ENCODE results near the gene LSG1. TPM values are rescaled to one million over a fixed set of nuclear protein-coding genes. Genes with fewer than 3 reads are reported as not detected.

LSG1 gene
- total RNA-seq, 6 experiments from 2014 or later, result 13.7 to 23.2 (median 18.0) TPM

DNA sequence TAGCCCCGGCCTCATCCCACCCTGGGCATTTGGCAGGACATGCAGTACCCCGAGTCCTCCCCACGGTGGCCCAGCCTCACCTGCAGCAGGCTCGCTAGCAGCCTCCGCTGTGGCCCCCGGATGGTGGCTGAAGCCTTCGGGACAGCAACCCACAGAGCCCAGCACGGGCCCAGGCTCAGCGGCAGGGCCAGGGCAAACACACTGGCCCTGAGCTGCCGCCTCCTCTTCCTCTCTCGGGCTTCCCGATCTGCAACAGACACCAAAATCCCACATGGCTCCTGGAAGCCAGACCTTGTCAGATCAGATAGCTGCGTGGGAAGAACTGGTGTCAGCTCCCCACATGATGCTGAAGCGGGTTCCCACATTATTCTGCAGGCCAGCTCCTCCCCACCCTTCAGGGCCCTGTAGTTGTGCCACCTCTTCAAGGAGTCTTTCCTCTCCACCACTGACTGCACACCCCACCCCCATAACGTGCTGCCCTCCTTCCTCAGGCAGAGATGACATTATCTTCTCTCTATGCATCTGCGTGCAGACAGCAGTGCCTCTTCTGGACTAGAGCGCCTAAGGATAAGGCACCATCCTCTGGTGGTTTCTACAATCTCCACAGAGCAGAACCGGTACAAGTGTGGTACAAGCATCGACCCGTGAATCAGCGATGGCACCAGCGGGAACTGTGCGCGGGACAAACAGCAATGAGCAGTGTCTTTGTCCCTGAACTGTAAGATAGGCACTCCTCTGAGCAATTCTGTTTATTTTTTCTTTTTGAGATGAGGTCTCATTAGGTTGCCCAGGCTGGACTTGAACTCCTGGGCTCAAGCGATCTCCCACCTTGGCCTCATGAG lies 48.3 kb downstream of the LSG1 start:
- ATAC-seq (no peak), DNase-seq (no peak)
- H3K36me3 ChIP-seq, result no peaks in the 10 kb centered on the region
- no peak overlapping the region for H3K27ac ChIP-seq
- no peak overlapping the region for H3K4me3 ChIP-seq
- intact Hi-C loops (cut with DNase I), result no loop called here
- H3K9me3 ChIP-seq, result no peaks in the 10 kb centered on the region
- no peak for TF ChIP-seq POLR2A (IDR thresholded peaks at IDR 0.05)
- TF ChIP-seq, protein P1, sequence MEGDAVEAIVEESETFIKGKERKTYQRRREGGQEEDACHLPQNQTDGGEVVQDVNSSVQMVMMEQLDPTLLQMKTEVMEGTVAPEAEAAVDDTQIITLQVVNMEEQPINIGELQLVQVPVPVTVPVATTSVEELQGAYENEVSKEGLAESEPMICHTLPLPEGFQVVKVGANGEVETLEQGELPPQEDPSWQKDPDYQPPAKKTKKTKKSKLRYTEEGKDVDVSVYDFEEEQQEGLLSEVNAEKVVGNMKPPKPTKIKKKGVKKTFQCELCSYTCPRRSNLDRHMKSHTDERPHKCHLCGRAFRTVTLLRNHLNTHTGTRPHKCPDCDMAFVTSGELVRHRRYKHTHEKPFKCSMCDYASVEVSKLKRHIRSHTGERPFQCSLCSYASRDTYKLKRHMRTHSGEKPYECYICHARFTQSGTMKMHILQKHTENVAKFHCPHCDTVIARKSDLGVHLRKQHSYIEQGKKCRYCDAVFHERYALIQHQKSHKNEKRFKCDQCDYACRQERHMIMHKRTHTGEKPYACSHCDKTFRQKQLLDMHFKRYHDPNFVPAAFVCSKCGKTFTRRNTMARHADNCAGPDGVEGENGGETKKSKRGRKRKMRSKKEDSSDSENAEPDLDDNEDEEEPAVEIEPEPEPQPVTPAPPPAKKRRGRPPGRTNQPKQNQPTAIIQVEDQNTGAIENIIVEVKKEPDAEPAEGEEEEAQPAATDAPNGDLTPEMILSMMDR (IDR thresholded peaks at IDR 0.05), result no peak
- H3K27me3 ChIP-seq, result no peaks in the 10 kb centered on the region
- peaks cover 0 to 10% (median 0%) of the 10 kb centered on the region in 4 donors for H3K4me1 ChIP-seq
- 90% methylated on average over 13 of the region's 25 CpGs for WGBS (ENCODE audit: insufficient coverage, low coverage, low lambda C conversion rate, missing lambda C conversion rate)

DNA sequence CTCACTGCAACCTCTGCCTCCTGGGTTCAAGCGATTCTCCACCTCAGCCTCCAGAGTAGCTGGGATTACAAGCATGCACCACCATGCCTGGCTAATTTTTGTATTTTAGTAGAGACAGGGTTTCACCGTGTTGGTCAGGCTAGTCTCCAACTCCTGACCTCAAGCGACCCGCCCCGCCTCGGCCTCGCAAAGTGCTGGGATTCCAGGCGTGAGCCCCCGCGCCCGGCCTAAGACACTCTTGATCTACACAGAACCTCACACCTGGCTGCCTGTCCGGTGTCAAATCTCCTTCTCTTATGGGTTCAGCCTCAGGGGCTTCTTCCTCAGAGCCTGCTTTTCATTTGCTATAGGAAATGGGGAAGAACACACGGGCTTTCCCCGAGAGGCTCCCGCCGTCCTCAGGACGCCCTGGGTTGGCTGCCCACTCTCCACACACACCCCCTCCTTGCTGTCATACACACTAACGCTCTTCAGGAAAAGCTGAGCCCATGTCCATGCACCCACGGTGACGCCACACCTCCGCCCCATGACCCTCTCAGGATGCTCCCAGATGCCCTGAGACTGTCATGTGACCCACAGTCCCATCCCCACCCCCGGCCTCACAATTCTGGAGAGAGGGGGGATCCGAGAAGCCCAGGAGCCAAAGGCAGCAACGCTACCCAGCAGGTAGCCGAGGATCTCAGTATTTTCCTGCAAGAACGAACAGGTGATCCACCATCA lies 49.2 kb downstream of the LSG1 start:
- Histone ChIP-seq H3K27me3 (no peaks in the 10 kb centered on the region), H3K27ac (no peak overlapping the region), H3K4me3 (no peak overlapping the region), H3K9me3 (no peaks in the 10 kb centered on the region), H3K4me1 (peaks cover 0 to 10% (median 0%) of the 10 kb centered on the region in 4 donors), H3K36me3 (no peaks in the 10 kb centered on the region)
- no peak for TF ChIP-seq POLR2A (IDR thresholded peaks at IDR 0.05)
- TF ChIP-seq, protein P1 (IDR thresholded peaks at IDR 0.05), result no peak
- DNase-seq (no peak), ATAC-seq (no peak)
- WGBS (ENCODE audit: insufficient coverage, low coverage, low lambda C conversion rate, missing lambda C conversion rate), result 100% methylated on average over 6 of the region's 26 CpGs
- intact Hi-C loops (cut with DNase I), result no loop called here

DNA sequence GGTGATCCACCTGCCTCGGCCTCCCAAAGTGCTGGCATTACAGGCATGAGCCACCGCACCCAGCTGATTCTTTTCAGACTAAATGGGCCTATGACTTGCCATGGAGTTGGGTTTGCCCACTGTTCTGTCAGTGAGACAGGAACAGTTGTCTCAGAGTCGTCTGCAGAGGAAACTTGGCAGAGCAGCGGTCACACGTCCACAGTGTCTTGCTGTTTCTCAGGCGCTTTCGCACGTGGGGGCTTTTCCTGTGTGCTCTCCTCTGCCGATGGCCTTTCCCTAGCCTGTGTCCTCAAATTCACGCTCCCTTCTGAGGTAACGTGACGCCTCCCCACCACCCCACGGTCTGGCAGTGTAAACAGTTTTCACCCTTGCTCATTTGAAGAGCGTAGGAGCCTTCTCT lies 50.0 kb downstream of the LSG1 start:
- H3K4me3 ChIP-seq, result no peak overlapping the region
- intact Hi-C loops (cut with DNase I), result no loop called here
- H3K27me3 ChIP-seq, result no peaks in the 10 kb centered on the region
- H3K9me3 ChIP-seq, result no peaks in the 10 kb centered on the region
- no peak for TF ChIP-seq POLR2A (IDR thresholded peaks at IDR 0.05)
- TF ChIP-seq, protein P1 (IDR thresholded peaks at IDR 0.05), result no peak
- H3K36me3 ChIP-seq, result no peaks in the 10 kb centered on the region
- H3K27ac ChIP-seq, result no peak overlapping the region
- 98% methylated on average over 5 of the region's 14 CpGs for WGBS (ENCODE audit: insufficient coverage, low coverage, low lambda C conversion rate, missing lambda C conversion rate)
- peaks cover 0 to 10% (median 0%) of the 10 kb centered on the region in 4 donors for H3K4me1 ChIP-seq
- ATAC-seq (no peak), DNase-seq (no peak)

DNA sequence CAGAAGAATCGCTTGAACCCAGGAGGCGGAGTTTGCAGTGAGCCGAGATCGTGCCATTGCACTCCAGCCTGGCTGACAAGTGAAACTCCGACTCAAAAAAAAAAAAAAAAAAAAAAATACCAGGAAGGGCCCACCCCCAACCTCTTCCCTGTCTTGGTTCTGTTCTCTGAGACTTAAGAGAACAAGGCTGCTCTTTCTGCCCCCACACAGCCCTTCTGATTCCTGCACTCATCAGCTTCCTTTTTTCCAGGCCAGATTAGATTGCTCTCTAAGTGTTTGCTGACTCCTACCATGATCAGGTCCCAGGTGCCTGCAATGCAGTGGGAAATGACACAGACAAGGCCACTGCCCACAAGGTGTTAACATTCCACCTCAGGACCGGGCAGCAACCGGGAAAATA lies 51.8 kb downstream of the LSG1 start:
- intact Hi-C loops (cut with DNase I), result no loop called here
- Histone ChIP-seq H3K4me1 (peaks cover 0 to 10% (median 0%) of the 10 kb centered on the region in 4 donors), H3K9me3 (no peaks in the 10 kb centered on the region), H3K4me3 (no peak overlapping the region), H3K36me3 (no peaks in the 10 kb centered on the region), H3K27me3 (no peaks in the 10 kb centered on the region), H3K27ac (no peak overlapping the region)
- no peak for TF ChIP-seq POLR2A (IDR thresholded peaks at IDR 0.05)
- TF ChIP-seq, protein P1 (IDR thresholded peaks at IDR 0.05), result no peak
- 75% methylated on average over 7 of the region's 7 CpGs for WGBS (ENCODE audit: insufficient coverage, low coverage, low lambda C conversion rate, missing lambda C conversion rate)
- peak in 1 of 4 donors; percentile 9 for ATAC-seq
- no peak for DNase-seq

Measured in right lobe of liver (tissue), 6 donors.